Neuronal stem cell (in vitro differentiated cells): ENCODE results near the gene BHLHA9.
A peak's percentile ranks its signal among the peaks of the same experiment; 100 is the strongest.

Experiments
- DNase-seq: peaks from one replicate; pipeline ENCODE4 v3.0.0-alpha.2; 2013; ENCODE audit warnings: low spot score
- H2AFZ ChIP-seq: one replicate; pipeline ENCODE4 v1.6.1; 2013; ENCODE audit warnings: mild to moderate bottlenecking, low read length, inconsistent platforms
- H2AK5ac ChIP-seq: 2 replicates; pipeline ENCODE4 v1.6.1; 2013; ENCODE audit warnings: low read depth, mild to moderate bottlenecking, inconsistent platforms, low read length, moderate library complexity, mixed read lengths
- H2BK120ac ChIP-seq: 2 replicates; pipeline ENCODE4 v1.6.1; 2013; ENCODE audit warnings: low read depth, mild to moderate bottlenecking, inconsistent platforms, low read length, moderate library complexity, mixed read lengths
- H2BK12ac ChIP-seq: one replicate; pipeline ENCODE4 v1.6.1; 2013; ENCODE audit warnings: low read length, inconsistent platforms
- H2BK15ac ChIP-seq: 2 replicates; pipeline ENCODE4 v1.6.1; 2013; ENCODE audit warnings: mild to moderate bottlenecking, low read length, inconsistent platforms, mixed read lengths
- H2BK5ac ChIP-seq: one replicate; pipeline ENCODE4 v1.6.1; 2013; ENCODE audit warnings: inconsistent platforms, mild to moderate bottlenecking, low read length, moderate library complexity
- H3K14ac ChIP-seq: one replicate; pipeline ENCODE4 v1.6.1; 2013; ENCODE audit warnings: low read length, inconsistent platforms
- H3K18ac ChIP-seq: 2 replicates; pipeline ENCODE4 v1.6.1; 2013; ENCODE audit warnings: low read length, inconsistent platforms
- H3K23ac ChIP-seq: 2 replicates; pipeline ENCODE4 v1.6.1; 2013; ENCODE audit warnings: low read depth, mild to moderate bottlenecking, mixed read lengths, low read length, inconsistent platforms; ENCODE audit not compliant: poor library complexity
- H3K27ac ChIP-seq: replicated peaks from 3 replicates; pipeline ENCODE4 v1.5.1; 2013; ENCODE audit warnings: low read length, inconsistent platforms
- H3K27me3 ChIP-seq, 3 experiments: 2 replicates each; pipeline ENCODE4 v1.6.1; 2013; ENCODE audit warnings: low read length in 3 of 3, mild to moderate bottlenecking in 2 of 3, inconsistent platforms in 1 of 3, low read depth in 1 of 3, mixed read lengths in 1 of 3, moderate library complexity in 1 of 3; ENCODE audit not compliant: control insufficient read depth in 3 of 3, insufficient read depth in 3 of 3
- H3K36me3 ChIP-seq, 2 donors: replicated peaks in 1 of 2; 2 replicates each; pipeline ENCODE4 v1.6.1; 2013; ENCODE audit warnings: low read length in 2 of 2; ENCODE audit not compliant: control insufficient read depth in 2 of 2, insufficient read depth in 2 of 2
- H3K4ac ChIP-seq: 2 replicates; pipeline ENCODE4 v1.6.1; 2013; ENCODE audit warnings: inconsistent platforms, mild to moderate bottlenecking, low read length, moderate library complexity
- H3K4me1 ChIP-seq, 2 donors: 1 replicate in 1 of 2; 2 replicates in 1 of 2; pipeline ENCODE4 v1.6.1; 2013; ENCODE audit warnings: low read length in 2 of 2, low read depth in 1 of 2; ENCODE audit not compliant: control insufficient read depth in 2 of 2, insufficient read depth in 1 of 2
- H3K4me2 ChIP-seq: one replicate; pipeline ENCODE4 v1.6.1; 2013; ENCODE audit warnings: mild to moderate bottlenecking, low read length, inconsistent platforms; ENCODE audit not compliant: insufficient read depth, poor library complexity, severe bottlenecking
- H3K4me3 ChIP-seq, 2 donors: 2 replicates each; pipeline ENCODE4 v1.5.1; 2013; ENCODE audit warnings: low read length in 2 of 2, mild to moderate bottlenecking in 2 of 2, inconsistent platforms in 1 of 2, moderate library complexity in 1 of 2
- H3K79me1 ChIP-seq: one replicate; pipeline ENCODE4 v1.6.1; 2013; ENCODE audit warnings: low read depth, mild to moderate bottlenecking, inconsistent platforms, low read length, moderate library complexity
- H3K9ac ChIP-seq: one replicate; pipeline ENCODE4 v1.6.1; 2013; ENCODE audit warnings: mild to moderate bottlenecking, low read depth, low read length, inconsistent platforms; ENCODE audit not compliant: poor library complexity
- H3K9me3 ChIP-seq, 2 donors: replicated peaks in 1 of 2; 2 replicates each; pipeline versions ENCODE3 to v1.6.1; 2013; ENCODE audit warnings: low read length in 2 of 2, mild to moderate bottlenecking in 2 of 2, inconsistent platforms in 1 of 2, low read depth in 1 of 2, mixed read lengths in 1 of 2, moderate library complexity in 1 of 2; ENCODE audit not compliant: control insufficient read depth in 2 of 2, insufficient read depth in 1 of 2
- H4K8ac ChIP-seq: one replicate; pipeline ENCODE4 v1.6.1; 2013; ENCODE audit warnings: low read depth, mild to moderate bottlenecking, inconsistent platforms, low read length, moderate library complexity
- H4K91ac ChIP-seq: one replicate; pipeline ENCODE4 v1.6.1; 2013; ENCODE audit warnings: low read length, low read depth, mild to moderate bottlenecking, inconsistent platforms; ENCODE audit not compliant: poor library complexity
- WGBS, 2 donors: extraction: QIAGEN DNeasy Blood & Tissue Kit; methylation state at CpG; one replicate each; pipeline ENCODE4 v1.1.7; 2013; ENCODE audit warnings: missing lambda C conversion rate in 2 of 2, mixed read lengths in 1 of 2; ENCODE audit not compliant: insufficient read length in 2 of 2, insufficient replicate concordance in 1 of 2; ENCODE audit errors: extremely low coverage in 2 of 2; 5-methylcytosine and 5-hydroxymethylcytosine counted together

BHLHA9 gene

DNA sequence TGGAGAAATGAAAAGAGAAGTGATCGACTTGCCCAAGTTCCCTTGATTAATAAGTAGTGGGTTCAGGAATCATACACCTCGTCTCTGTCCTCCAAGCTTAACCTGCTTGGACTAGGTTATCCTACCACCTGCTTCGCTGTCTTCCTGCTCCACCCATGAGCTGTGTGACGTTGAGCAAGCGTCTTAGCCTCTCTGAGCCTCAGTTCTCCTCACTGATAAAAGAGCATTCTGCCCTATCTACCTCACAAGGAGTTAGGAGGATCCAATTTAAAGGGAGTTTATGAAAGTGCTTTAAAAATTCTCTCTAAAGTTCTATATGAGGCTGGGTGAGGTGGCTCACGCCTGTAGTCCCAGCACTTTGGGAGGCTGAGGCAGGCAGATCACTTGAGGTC, 9.5 kb upstream of the BHLHA9 start:
- Histone ChIP-seq H2BK15ac (no peak overlapping the region), H2AK5ac (no peak overlapping the region), H3K4me3 (peak overlapping the region in 1 of 2 donors; percentile 23), H3K27me3 (peaks cover 3 to 17% (median 11%) of the 10 kb centered on the region in 3 experiments), H2BK120ac (no peak overlapping the region), H3K4me1 (peaks cover 0 to 7% of the 10 kb centered on the region in 2 donors), H3K18ac (no peak overlapping the region), H3K9ac (no peak overlapping the region), H3K4ac (no peak overlapping the region), H3K4me2 (no peak overlapping the region), H2BK12ac (no peak overlapping the region), H3K9me3 (peaks cover 3 to 5% of the 10 kb centered on the region in 2 donors), H3K27ac (no peak overlapping the region), H4K8ac (no peak overlapping the region), H2BK5ac (no peak overlapping the region), H3K79me1 (no peaks in the 10 kb centered on the region), H4K91ac (no peak overlapping the region), H2AFZ (no peak overlapping the region), H3K23ac (no peak overlapping the region), H3K14ac (no peak overlapping the region), H3K36me3 (no peaks in the 10 kb centered on the region)
- DNase-seq: no peak
- WGBS, 2 donors: no CpG with 5 or more reads among the region's 6 CpGs

DNA sequence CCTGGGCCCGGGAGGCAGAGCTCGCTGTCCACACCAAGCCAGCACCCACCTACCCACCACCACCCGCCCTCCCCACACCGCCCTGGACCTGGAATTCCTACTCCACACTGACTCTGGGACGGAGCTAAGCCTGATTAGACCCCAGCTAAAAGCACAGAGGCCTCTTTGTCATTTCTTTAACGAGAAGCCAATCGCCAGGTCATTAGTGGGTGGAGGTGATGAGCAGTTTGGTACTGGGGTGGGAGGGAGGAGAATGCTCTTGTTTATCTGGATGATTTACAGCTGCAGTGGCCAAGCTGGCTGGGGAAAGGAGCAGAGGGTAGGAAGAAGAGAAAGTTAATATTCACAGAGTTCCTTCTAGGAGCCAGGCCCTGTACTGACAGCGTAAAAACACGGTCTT, 6.0 kb upstream of the BHLHA9 start:
- H3K9me3 ChIP-seq: no peaks in the 10 kb centered on the region
- peaks cover 3 to 16% (median 11%) of the 10 kb centered on the region in 3 experiments for H3K27me3 ChIP-seq
- H2BK12ac ChIP-seq: no peak overlapping the region
- H3K4me3 ChIP-seq: no peak overlapping the region
- H3K4me2 ChIP-seq: no peak overlapping the region
- H3K9ac ChIP-seq: no peak overlapping the region
- peak overlapping the region; percentile 66 for H3K27ac ChIP-seq
- H3K14ac ChIP-seq: no peak overlapping the region
- no peaks in the 10 kb centered on the region for H3K36me3 ChIP-seq
- no peak overlapping the region for H2BK120ac ChIP-seq
- no peak overlapping the region for H4K91ac ChIP-seq
- no peak overlapping the region for H4K8ac ChIP-seq
- no peak overlapping the region for H3K18ac ChIP-seq
- H2AK5ac ChIP-seq: no peak overlapping the region
- no peak overlapping the region for H2BK15ac ChIP-seq
- H3K4ac ChIP-seq: no peak overlapping the region
- peaks cover 4 to 12% of the 10 kb centered on the region in 2 donors for H3K4me1 ChIP-seq
- no peak for DNase-seq
- no peak overlapping the region for H3K23ac ChIP-seq
- no peak overlapping the region for H2AFZ ChIP-seq
- WGBS, 2 donors: no CpG with 5 or more reads among the region's 9 CpGs
- H2BK5ac ChIP-seq: peak overlapping the region; percentile 54
- H3K79me1 ChIP-seq: no peaks in the 10 kb centered on the region

DNA sequence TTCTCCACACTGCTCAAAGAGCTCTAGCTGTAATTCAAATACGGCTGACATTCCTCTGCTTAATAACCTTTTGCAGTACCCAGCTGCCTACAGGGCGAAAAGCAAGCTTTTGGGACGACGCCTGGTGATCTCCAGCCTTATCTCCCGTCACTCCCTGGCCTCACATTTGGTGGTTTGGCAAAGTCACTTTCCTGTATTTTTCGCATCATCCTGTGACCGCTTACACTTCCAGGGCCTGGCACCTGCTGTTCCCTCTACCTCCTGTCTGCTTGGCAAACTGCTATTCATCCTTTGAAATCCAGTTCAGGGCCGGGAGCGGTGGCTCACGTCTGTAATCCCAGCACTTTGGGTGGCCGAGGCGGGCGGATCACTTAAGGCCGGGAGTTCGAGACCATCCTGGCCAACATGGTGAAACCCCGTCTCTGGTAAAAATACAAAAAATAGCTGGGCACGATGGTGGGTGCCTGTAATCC, 2.7 kb upstream of the BHLHA9 start:
- H3K23ac ChIP-seq: peak overlapping the region; percentile 43
- H2AK5ac ChIP-seq: peak overlapping the region; percentile 95
- no peak overlapping the region for H3K27ac ChIP-seq
- H2BK15ac ChIP-seq: no peak overlapping the region
- no peaks in the 10 kb centered on the region for H3K9me3 ChIP-seq
- H2BK120ac ChIP-seq: no peak overlapping the region
- H2BK5ac ChIP-seq: peak overlapping the region; percentile 39
- H3K4ac ChIP-seq: peak overlapping the region; percentile 37
- peaks cover 0 to 17% (median 13%) of the 10 kb centered on the region in 3 experiments for H3K27me3 ChIP-seq
- no CpG with 5 or more reads among the region's 17 CpGs for WGBS, 2 donors
- H3K4me2 ChIP-seq: peak overlapping the region; percentile 73
- no peak for DNase-seq
- no peaks in the 10 kb centered on the region for H3K79me1 ChIP-seq
- H3K36me3 ChIP-seq: no peaks in the 10 kb centered on the region
- H2AFZ ChIP-seq: peak overlapping the region; percentile 95
- no peak overlapping the region for H3K14ac ChIP-seq
- H3K9ac ChIP-seq: peak overlapping the region; percentile 78
- H3K4me1 ChIP-seq: peaks cover 8 to 12% of the 10 kb centered on the region in 2 donors
- peak overlapping the region; percentile 62 to 87 for H3K4me3 ChIP-seq
- no peak overlapping the region for H4K91ac ChIP-seq
- H2BK12ac ChIP-seq: peak overlapping the region; percentile 75
- H3K18ac ChIP-seq: peak overlapping the region; percentile 99
- no peak overlapping the region for H4K8ac ChIP-seq

DNA sequence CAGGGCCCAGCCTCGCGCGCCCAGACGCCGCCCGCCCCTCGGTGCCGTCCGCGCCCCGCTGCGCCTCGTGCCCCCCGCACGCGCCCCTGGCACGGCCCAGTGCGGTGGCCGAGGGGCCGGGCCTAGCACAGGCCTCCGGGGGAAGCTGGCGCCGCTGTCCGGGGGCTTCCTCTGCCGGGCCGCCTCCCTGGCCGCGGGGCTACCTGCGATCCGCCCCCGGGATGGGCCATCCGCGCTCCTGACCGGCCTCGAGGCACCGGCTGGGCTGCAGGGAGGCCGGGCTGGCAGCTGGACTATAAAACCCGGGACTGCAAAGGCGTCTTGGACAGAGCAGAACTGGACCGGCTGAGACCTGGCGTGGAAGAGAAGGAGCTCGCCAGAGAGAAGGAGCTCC, 783 bp downstream of the BHLHA9 start:
- DNase-seq: no peak
- Histone ChIP-seq H3K4me1 (peaks cover 5 to 10% of the 10 kb centered on the region in 2 donors), H2BK5ac (no peak overlapping the region), H2BK15ac (no peak overlapping the region), H3K9ac (no peak overlapping the region), H4K91ac (no peak overlapping the region), H3K36me3 (no peaks in the 10 kb centered on the region), H3K79me1 (no peaks in the 10 kb centered on the region), H3K9me3 (no peaks in the 10 kb centered on the region), H3K27ac (no peak overlapping the region), H3K18ac (peak overlapping the region; percentile 57), H3K27me3 (peaks cover 0 to 17% (median 14%) of the 10 kb centered on the region in 3 experiments), H3K14ac (no peak overlapping the region), H2BK120ac (no peak overlapping the region), H4K8ac (no peak overlapping the region), H2AFZ (peak overlapping the region; percentile 71), H3K23ac (no peak overlapping the region), H2BK12ac (no peak overlapping the region), H3K4ac (no peak overlapping the region), H2AK5ac (no peak overlapping the region), H3K4me2 (peak overlapping the region; percentile 18), H3K4me3 (no peak overlapping the region)
- no CpG with 5 or more reads among the region's 42 CpGs for WGBS, 2 donors
